GM21576 (cell line): ENCODE results near the gene CSTPP1.
"Not testable (repeated sequence)": the region's sequence is repeated elsewhere in the genome, so short reads cannot be mapped to it uniquely, and the experiment has no call there.

Experiments
- ATAC-seq: cut with Tn5 transposase; IDR thresholded peaks from one replicate; pipeline ENCODE4 v1.9.1; 2021; ENCODE audit warnings: mild to moderate bottlenecking, moderate library complexity; ENCODE audit not compliant: unreplicated experiment

The CSTPP1 gene

GRCh38 chr11:47192111-47192510 is 255.6 kb downstream of the CSTPP1 start:
- ATAC-seq: no peak

DNA sequence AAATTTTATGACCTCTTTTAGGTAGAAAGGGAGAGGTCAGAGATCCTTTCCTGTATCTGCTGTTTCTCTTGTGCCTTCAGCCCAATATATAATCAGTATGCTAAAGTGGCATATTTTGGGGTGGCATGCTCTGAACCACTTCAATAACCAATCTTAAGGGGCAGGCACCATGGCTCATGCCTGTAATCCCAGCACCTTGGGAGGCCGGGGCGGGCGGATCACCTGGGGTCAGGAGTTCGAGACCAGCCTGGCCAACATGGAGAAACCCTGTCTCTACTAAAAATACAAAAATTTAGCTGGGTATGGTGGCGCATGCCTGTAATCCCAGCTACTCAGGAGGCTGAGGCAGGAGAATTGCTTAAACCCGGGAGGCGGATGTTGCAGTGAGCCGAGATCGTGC is 261.6 kb downstream of the CSTPP1 start:
- not testable (repeated sequence) for ATAC-seq

DNA sequence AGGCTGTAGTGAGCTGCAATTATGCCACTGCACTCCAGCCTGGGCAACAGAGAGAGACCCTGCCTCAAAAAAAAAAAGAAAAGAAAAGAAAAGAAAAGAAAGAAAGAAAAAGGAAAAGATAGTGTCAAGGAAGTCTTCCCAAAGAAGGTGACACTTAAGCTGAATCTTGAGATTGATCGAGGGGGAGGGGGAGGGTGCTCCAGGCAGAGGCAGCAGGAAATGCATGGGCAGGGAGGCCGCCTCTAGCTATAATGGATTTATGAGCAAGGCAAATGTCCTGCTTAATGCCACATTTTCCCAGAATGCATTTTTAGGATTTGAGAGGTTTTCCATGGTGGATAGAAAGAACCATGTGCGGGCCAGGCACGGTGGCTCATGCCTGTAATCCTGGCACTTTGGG is 264.5 kb downstream of the CSTPP1 start:
- no peak for ATAC-seq

DNA sequence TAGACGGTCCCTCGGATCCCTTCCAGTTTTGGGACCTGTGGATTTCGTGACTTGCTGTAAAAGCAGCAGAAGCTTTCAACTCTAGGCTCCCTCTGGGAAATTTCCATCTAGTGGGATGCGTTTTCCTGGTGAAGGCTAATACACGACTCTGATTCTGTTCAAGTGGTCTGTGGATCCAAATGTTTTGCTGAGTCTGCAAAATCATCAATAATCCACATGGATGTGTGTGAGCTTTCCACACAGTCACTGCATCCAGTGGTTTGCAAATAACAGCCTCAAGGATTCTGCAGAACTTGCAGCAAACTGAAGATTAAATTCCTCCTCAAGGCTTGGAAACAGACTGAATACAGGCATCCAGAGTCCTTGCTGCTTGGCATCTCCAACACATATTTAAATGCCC is 266.0 kb downstream of the CSTPP1 start:
- ATAC-seq: no peak

- no peak for ATAC-seq
These were observed 268.1 kb downstream of the CSTPP1 start for GRCh38 chr11:47204637-47204989.

DNA sequence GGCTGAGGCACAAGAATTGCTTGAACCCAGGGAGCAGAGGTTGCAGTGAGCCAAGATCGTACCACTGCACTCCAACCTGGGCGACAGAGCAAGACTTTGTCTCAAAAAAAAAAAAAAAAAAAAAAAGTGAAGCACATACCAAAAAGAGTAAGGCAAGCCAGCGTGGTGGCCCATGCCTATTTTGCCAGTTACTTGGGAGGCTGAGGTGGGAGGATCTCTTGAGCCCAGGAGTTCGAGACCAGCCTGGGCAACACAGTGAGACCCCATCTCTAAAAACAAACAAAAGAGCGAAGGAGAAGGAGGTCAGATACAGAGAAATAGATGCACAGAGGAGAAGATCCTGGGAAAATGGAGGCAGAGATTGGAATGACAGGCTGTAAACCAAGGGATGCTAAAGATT is 270.0 kb downstream of the CSTPP1 start:
- ATAC-seq: not testable (repeated sequence)

- no peak for ATAC-seq
These were observed 270.9 kb downstream of the CSTPP1 start for GRCh38 chr11:47207459-47207858.

DNA sequence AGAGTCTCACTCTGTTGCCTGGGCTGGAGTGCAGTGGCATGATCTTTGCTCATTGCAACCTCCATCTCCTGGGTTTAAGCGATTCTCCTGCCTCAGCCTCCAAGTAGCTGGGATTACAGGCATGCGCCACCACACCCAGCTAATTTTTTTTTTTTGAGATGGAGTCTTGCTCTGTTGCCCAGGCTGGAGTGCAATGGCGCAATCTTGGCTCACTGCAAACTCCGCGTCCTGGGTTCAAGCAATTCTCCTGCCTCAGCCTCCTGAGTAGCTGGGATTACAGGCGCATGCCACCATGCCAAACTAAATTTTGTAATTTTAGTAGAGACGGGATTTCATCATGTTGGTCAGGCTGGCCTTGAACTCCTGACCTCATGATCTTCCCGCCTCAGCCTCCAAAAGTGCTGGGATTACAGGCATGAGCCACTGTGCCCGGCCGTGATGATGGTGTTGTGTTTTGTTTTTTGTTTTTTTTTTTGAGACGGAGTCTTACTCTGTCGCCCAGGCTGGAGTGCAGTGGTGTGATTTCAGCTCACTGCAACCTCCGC is 271.5 kb downstream of the CSTPP1 start:
- not testable (repeated sequence) for ATAC-seq

DNA sequence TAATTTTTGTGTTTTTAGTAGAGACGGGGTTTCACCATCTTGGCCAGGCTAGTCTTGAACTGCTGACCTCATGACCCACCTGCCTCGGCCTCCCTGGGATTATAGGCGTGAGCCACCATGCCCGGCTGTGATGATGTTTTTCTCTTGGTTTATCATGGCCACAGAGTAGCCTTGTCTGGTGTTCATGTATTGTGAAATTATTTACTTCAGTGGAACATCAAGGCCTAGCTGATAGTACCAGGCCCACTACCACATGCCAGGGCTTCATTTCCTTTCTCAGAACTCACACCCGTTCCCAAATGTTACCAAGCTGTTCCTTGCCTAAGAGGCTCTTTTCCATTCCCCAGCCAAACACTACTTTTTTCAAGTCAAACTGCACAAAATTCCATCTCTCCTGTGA is 272.1 kb downstream of the CSTPP1 start:
- no peak for ATAC-seq
